Ishikawa (cell line): ENCODE measurements around the gene CHST12.

ENCODE experiments used
- CEBPB ChIP-seq: IDR thresholded peaks from 2 replicates; pipeline ENCODE4 v1.6.1; 2012
- CREB1 ChIP-seq: IDR thresholded peaks from 2 replicates; pipeline ENCODE4 v1.6.1; 2012; ENCODE audit warnings: low read depth
- EGR1 ChIP-seq: IDR thresholded peaks from 2 replicates; pipeline ENCODE4 v1.6.1; 2012
- EP300 ChIP-seq: IDR thresholded peaks from 2 replicates; pipeline ENCODE4 v1.6.1; 2012; ENCODE audit warnings: borderline replicate concordance
- FOXM1 ChIP-seq: IDR thresholded peaks from 2 replicates; pipeline ENCODE4 v1.6.1; 2012; ENCODE audit warnings: low read depth, borderline replicate concordance
- MAX ChIP-seq: IDR thresholded peaks from 2 replicates; pipeline ENCODE4 v1.6.1; 2012
- NFIC ChIP-seq: IDR thresholded peaks from 2 replicates; pipeline ENCODE4 v1.6.1; 2012
- RAD21 ChIP-seq: IDR thresholded peaks from 2 replicates; pipeline ENCODE4 v1.6.1; 2012; ENCODE audit warnings: low read depth
- REST ChIP-seq: IDR thresholded peaks from 2 replicates; pipeline ENCODE4 v1.6.1; 2012; ENCODE audit warnings: low read depth, mild to moderate bottlenecking
- TCF12 ChIP-seq: IDR thresholded peaks from 2 replicates; pipeline ENCODE4 v1.6.1; 2012; ENCODE audit warnings: low read depth
- TEAD4 ChIP-seq: IDR thresholded peaks from 2 replicates; pipeline ENCODE4 v1.6.1; 2012
- YY1 ChIP-seq: IDR thresholded peaks from 2 replicates; pipeline ENCODE4 v1.6.1; 2012; ENCODE audit warnings: low read depth

GRCh38 chr7:2476776-2477446 is 73.5 kb downstream of the CHST12 start:
- TF ChIP-seq CREB1 = no peak
- no peak for TF ChIP-seq YY1
- no peak for TF ChIP-seq EP300
- TF ChIP-seq EGR1 = no peak
- TF ChIP-seq REST = no peak
- no peak for TF ChIP-seq TEAD4
- TF ChIP-seq MAX = no peak
- no peak for TF ChIP-seq TCF12
- TF ChIP-seq CEBPB = no peak
- TF ChIP-seq FOXM1 = no peak
- TF ChIP-seq RAD21 = no peak
- TF ChIP-seq NFIC = no peak
